GM23338 (cell line): Measurements from ENCODE around the gene NT5M. TPM values are rescaled to one million over a fixed set of nuclear protein-coding genes. Genes with fewer than 3 reads are reported as not detected.

Experiments
- ATAC-seq: fragments of 200-7000 bp; cut with Tn5 transposase; 3 replicates; pipeline ENCODE4 v1.9.1; 2020
- DNase-seq: peaks from one replicate; pipeline ENCODE4 v3.0.0-alpha.2; 2015; ENCODE audit warnings: low spot score
- H2AFZ ChIP-seq: fragments of 200-600 bp; sonication (generic); 2 replicates; pipeline ENCODE4 v1.8.0; 2016; ENCODE audit warnings: antibody characterized with exemption, mild to moderate bottlenecking, moderate library complexity
- H3F3A ChIP-seq: fragments of 200-600 bp; sonication (generic); replicated peaks from 2 replicates; pipeline ENCODE4 v1.8.0; 2017; ENCODE audit warnings: antibody characterized with exemption, mixed run types, low read depth
- H3K27ac ChIP-seq: fragments of 200-600 bp; sonication (generic); 2 replicates; pipeline ENCODE4 v1.6.1; 2016; ENCODE audit warnings: low read depth
- H3K27me3 ChIP-seq: fragments of 200-600 bp; sonication (generic); 2 replicates; pipeline ENCODE4 v1.8.0; 2016; ENCODE audit warnings: mild to moderate bottlenecking, mixed run types, moderate library complexity; ENCODE audit not compliant: insufficient read depth
- H3K36me3 ChIP-seq: fragments of 200-600 bp; sonication (generic); 2 replicates; pipeline ENCODE4 v1.8.0; 2016; ENCODE audit warnings: mild to moderate bottlenecking; ENCODE audit not compliant: insufficient read depth
- H3K4me1 ChIP-seq: fragments of 200-600 bp; sonication (generic); 2 replicates; pipeline ENCODE4 v1.8.0; 2016; ENCODE audit warnings: mild to moderate bottlenecking, moderate library complexity; ENCODE audit not compliant: insufficient read depth
- H3K4me2 ChIP-seq: fragments of 200-600 bp; sonication (generic); 2 replicates; pipeline ENCODE4 v1.7.1; 2017; ENCODE audit warnings: mixed run types
- H3K4me3 ChIP-seq: fragments of 200-600 bp; sonication (generic); 2 replicates; pipeline ENCODE4 v1.6.1; 2016; ENCODE audit warnings: mixed run types
- H3K79me2 ChIP-seq: fragments of 200-600 bp; sonication (generic); replicated peaks from 2 replicates; pipeline ENCODE4 v1.8.0; 2017; ENCODE audit warnings: mild to moderate bottlenecking; ENCODE audit not compliant: insufficient read depth
- H3K9me2 ChIP-seq: fragments of 200-600 bp; sonication (generic); 2 replicates; pipeline ENCODE4 v1.8.0; 2017; ENCODE audit not compliant: insufficient read depth
- H4K20me1 ChIP-seq: fragments of 200-600 bp; sonication (generic); replicated peaks from 2 replicates; pipeline ENCODE4 v1.8.0; 2017; ENCODE audit warnings: mild to moderate bottlenecking; ENCODE audit not compliant: insufficient read depth
- H3K27ac Mint-ChIP-seq: 2 replicates; pipeline ENCODE4 v1.8.0; 2020; ENCODE audit warnings: inconsistent platforms, mild to moderate bottlenecking, moderate library complexity, mixed read lengths
- H3K27me3 Mint-ChIP-seq: 3 replicates; pipeline ENCODE4 v1.8.0; 2022; ENCODE audit warnings: low read depth, mild to moderate bottlenecking, moderate library complexity, mixed read lengths, inconsistent platforms; ENCODE audit not compliant: insufficient read depth, poor library complexity
- H3K36me3 Mint-ChIP-seq: 3 replicates; pipeline ENCODE4 v1.8.0; 2021; ENCODE audit warnings: low read depth, mild to moderate bottlenecking, inconsistent platforms, moderate library complexity, mixed read lengths
- H3K4me1 Mint-ChIP-seq: 3 replicates; pipeline ENCODE4 v1.8.0; 2020; ENCODE audit warnings: mild to moderate bottlenecking, inconsistent platforms, mixed read lengths
- H3K4me3 Mint-ChIP-seq: 3 replicates; pipeline ENCODE4 v1.8.0; 2021; ENCODE audit warnings: moderate library complexity, mild to moderate bottlenecking, inconsistent platforms, mixed read lengths
- H3K9me3 Mint-ChIP-seq: 3 replicates; pipeline ENCODE4 v1.8.0; 2020; ENCODE audit warnings: moderate library complexity, mild to moderate bottlenecking, inconsistent platforms, mixed read lengths
- CREB1 ChIP-seq: fragments of 250-450 bp; sonication (Bioruptor Pico); IDR thresholded peaks from 2 replicates; pipeline ENCODE4 v1.5.0; 2020; ENCODE audit warnings: low read depth, mild to moderate bottlenecking, moderate library complexity
- CTCF ChIP-seq, 2 experiments: fragments of 200-600 bp in 1 of 2; sonication (generic) in 1 of 2; conservative IDR thresholded peaks; 2 replicates each; pipeline versions ENCODE4 v1.5.1 to v1.6.1; 2016 to 2017; ENCODE audit warnings: antibody characterized with exemption in 2 of 2, low read depth in 2 of 2, mild to moderate bottlenecking in 2 of 2, moderate library complexity in 1 of 2
- EZH2phosphoT487 ChIP-seq: fragments of 200-600 bp; sonication (generic); IDR thresholded peaks from one replicate; pipeline ENCODE4 v1.8.1; 2018; ENCODE audit warnings: antibody characterized with exemption; ENCODE audit not compliant: unreplicated experiment
- NANOG ChIP-seq: IDR thresholded peaks from 2 replicates; pipeline ENCODE4 v1.6.1; 2016; ENCODE audit warnings: antibody characterized with exemption, borderline replicate concordance
- POLR2AphosphoS5 ChIP-seq: IDR thresholded peaks from 2 replicates; pipeline ENCODE4 v1.6.1; 2016; ENCODE audit warnings: antibody characterized with exemption, low read depth
- STAT1 ChIP-seq: IDR thresholded peaks from one replicate; pipeline ENCODE4 v1.6.1; 2016; ENCODE audit warnings: antibody characterized with exemption; ENCODE audit not compliant: unreplicated experiment
- ZNF462 ChIP-seq: fragments of 250-450 bp; sonication (Bioruptor Pico); IDR thresholded peaks from 2 replicates; pipeline ENCODE4 v1.5.0; 2020; ENCODE audit warnings: mild to moderate bottlenecking, moderate library complexity
- polyA plus RNA-seq: library from polyadenylated mRNA; unstranded; fragments of >200 nt; fragmentation: Nextera tagmentation; extraction: Ambion mirVana; gene quantifications from 2 replicates; pipeline ENCODE4 v1.2.1, GENCODE V29; 2016
- total RNA-seq: library from RNA; depleted of rRNA; stranded (reverse); fragments of >200 nt; shearing (Covaris generic); gene quantifications from 2 replicates; pipeline ENCODE4 v1.2.3, GENCODE V29; 2014

The NT5M gene
- total and polyA plus RNA-seq, 2 experiments from 2014 or later = 6.0 to 10.6 TPM

- Histone ChIP-seq H3K36me3 (no peaks in the 10 kb centered on the region), H3K79me2 (no peaks in the 10 kb centered on the region), H3K27me3 (no peaks in the 10 kb centered on the region), H3K27ac (no peak overlapping the region), H3K4me2 (no peak overlapping the region), H3K4me1 (no peaks in the 10 kb centered on the region), H2AFZ (no peak overlapping the region), H3F3A (no peaks in the 10 kb centered on the region), H3K4me3 (no peak overlapping the region), H3K9me2 (no peaks in the 10 kb centered on the region), H4K20me1 (no peaks in the 10 kb centered on the region)
- DNase-seq (no peak), ATAC-seq (no peak)
- Mint-ChIP-seq H3K9me3 (peaks cover 7% of the 10 kb centered on the region), H3K4me1 (no peaks in the 10 kb centered on the region), H3K4me3 (no peak overlapping the region), H3K27ac (no peak overlapping the region), H3K27me3 (peaks cover 5% of the 10 kb centered on the region), H3K36me3 (no peaks in the 10 kb centered on the region)
- TF ChIP-seq STAT1 (no peak), CREB1 (no peak), EZH2phosphoT487 (no peak), POLR2AphosphoS5 (no peak), NANOG (no peak), ZNF462 (CRISPR knock-in tag) (no peak), CTCF (conservative IDR thresholded peaks at IDR 0.05; ENCODE audit: low read depth in 2 of 2) (no peak)
Measured at GRCh38 chr17:17395246-17395802, 92.2 kb downstream of the NT5M start.
